ENCODE results near the gene TMX3.
A peak's percentile ranks its signal among the peaks of the same experiment; 100 is the strongest.

Gene TMX3

DNA sequence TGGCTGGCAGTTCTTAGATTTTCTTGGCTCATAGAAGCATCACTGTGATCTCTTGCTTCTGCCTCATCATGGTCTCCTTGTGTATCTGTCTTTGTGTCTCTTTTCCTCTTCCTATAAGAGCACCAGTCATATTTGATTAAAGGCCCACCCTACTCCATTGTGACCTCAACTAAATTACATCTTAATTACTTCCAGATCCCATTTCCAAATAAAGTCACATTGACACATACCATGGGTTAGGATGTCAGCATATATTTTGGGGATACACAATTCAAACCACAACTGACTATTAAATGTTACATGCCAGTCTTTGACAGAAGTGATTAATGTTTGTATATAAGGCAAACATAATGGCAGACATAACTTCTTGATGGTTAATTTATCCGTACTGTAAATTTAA is 27.3 kb upstream of the TMX3 start:
- no peaks in the 10 kb centered on the region for H3K9me3 ChIP-seq (ENCODE audit: control insufficient read depth, low read length)
- H3K4me1 ChIP-seq = no peaks in the 10 kb centered on the region
- no peaks in the 10 kb centered on the region for H3K36me3 ChIP-seq (ENCODE audit: control insufficient read depth, insufficient read depth, low read length)
- H2AFZ ChIP-seq = no peak overlapping the region
- no peak overlapping the region for H3K27ac ChIP-seq
- no peak overlapping the region for H3K4me2 ChIP-seq (ENCODE audit: low read length)
- no peaks in the 10 kb centered on the region for H3K79me2 ChIP-seq
- TF ChIP-seq, protein P1, sequence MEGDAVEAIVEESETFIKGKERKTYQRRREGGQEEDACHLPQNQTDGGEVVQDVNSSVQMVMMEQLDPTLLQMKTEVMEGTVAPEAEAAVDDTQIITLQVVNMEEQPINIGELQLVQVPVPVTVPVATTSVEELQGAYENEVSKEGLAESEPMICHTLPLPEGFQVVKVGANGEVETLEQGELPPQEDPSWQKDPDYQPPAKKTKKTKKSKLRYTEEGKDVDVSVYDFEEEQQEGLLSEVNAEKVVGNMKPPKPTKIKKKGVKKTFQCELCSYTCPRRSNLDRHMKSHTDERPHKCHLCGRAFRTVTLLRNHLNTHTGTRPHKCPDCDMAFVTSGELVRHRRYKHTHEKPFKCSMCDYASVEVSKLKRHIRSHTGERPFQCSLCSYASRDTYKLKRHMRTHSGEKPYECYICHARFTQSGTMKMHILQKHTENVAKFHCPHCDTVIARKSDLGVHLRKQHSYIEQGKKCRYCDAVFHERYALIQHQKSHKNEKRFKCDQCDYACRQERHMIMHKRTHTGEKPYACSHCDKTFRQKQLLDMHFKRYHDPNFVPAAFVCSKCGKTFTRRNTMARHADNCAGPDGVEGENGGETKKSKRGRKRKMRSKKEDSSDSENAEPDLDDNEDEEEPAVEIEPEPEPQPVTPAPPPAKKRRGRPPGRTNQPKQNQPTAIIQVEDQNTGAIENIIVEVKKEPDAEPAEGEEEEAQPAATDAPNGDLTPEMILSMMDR (IDR thresholded peaks at IDR 0.05) = no peak
- H3K9ac ChIP-seq = no peak overlapping the region
- H3K27me3 ChIP-seq (ENCODE audit: control insufficient read depth, insufficient read depth, low read length) = no peaks in the 10 kb centered on the region
- H3K4me3 ChIP-seq (ENCODE audit: low read depth, low read length) = no peak overlapping the region

DNA sequence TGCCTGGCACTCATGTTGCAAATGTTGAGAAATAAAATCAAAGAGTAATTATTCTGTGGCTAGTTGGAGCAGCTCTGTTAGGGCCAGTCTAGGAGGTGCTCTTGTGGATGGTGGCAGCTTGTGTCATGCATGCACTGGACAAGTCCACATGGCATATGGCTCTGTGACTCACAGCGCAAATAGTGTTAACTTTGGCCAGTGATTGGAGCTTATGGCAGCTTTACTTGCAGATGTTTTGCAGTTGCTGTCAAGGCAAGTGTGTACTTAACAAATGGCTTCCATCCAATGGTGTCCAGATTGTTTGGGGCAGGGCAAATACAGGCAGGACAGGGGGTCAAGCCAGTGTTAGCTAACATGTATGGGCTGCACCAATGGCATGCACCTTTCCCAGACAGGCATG is 26.1 kb upstream of the TMX3 start:
- Histone ChIP-seq H3K4me3 (ENCODE audit: low read depth, low read length) (no peak overlapping the region), H3K9ac (no peak overlapping the region), H3K79me2 (no peaks in the 10 kb centered on the region), H3K9me3 (ENCODE audit: control insufficient read depth, low read length) (no peaks in the 10 kb centered on the region), H3K27me3 (ENCODE audit: control insufficient read depth, insufficient read depth, low read length) (no peaks in the 10 kb centered on the region), H3K4me1 (no peaks in the 10 kb centered on the region), H3K36me3 (ENCODE audit: control insufficient read depth, insufficient read depth, low read length) (no peaks in the 10 kb centered on the region), H3K27ac (no peak overlapping the region), H3K4me2 (ENCODE audit: low read length) (no peak overlapping the region), H2AFZ (no peak overlapping the region)
- TF ChIP-seq, protein P1 (IDR thresholded peaks at IDR 0.05) = no peak

DNA sequence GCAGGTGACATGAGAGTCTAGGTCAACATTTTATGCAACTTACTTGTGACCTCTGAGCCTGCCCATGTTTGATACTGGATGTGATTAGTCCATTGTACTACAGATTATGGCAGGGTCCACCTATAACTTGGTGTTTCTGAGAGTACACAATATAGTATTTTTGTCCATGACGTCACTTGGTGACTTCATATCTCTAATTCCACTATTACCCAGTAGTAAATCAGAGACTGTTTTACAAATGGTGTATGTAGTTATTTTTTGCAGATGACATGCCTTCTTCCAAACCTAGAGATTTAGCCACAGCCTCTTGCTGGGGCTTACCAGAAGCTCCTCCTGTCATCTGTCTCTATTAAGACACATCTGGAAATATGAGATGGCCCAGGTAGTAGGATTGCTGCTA is 24.6 kb upstream of the TMX3 start:
- TF ChIP-seq, protein P1 (IDR thresholded peaks at IDR 0.05) = no peak
- no peaks in the 10 kb centered on the region for H3K27me3 ChIP-seq (ENCODE audit: control insufficient read depth, insufficient read depth, low read length)
- H3K36me3 ChIP-seq (ENCODE audit: control insufficient read depth, insufficient read depth, low read length) = no peaks in the 10 kb centered on the region
- H2AFZ ChIP-seq = no peak overlapping the region
- no peak overlapping the region for H3K4me3 ChIP-seq (ENCODE audit: low read depth, low read length)
- no peak overlapping the region for H3K9ac ChIP-seq
- no peaks in the 10 kb centered on the region for H3K79me2 ChIP-seq
- H3K27ac ChIP-seq = no peak overlapping the region
- H3K9me3 ChIP-seq (ENCODE audit: control insufficient read depth, low read length) = no peaks in the 10 kb centered on the region
- no peaks in the 10 kb centered on the region for H3K4me1 ChIP-seq
- H3K4me2 ChIP-seq (ENCODE audit: low read length) = no peak overlapping the region

DNA sequence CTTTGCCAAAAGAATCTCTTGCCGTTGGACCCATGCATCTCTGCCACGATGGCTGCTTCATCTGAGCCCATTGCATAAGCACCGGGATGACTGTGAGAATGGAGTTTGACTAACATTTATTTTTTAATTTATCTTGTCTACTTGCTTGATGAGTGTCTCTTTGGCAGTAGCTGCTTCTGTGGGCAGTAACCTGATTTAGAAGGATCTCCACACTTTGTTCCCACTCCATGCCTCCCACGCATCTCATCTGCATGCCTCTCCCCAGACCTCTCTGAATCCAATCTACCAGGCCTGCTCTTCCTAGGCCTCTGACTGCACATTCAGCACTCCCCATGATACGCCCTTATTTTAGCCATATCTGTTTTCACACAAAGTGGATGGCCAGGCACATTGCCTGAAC is 23.7 kb upstream of the TMX3 start:
- no peaks in the 10 kb centered on the region for H3K9me3 ChIP-seq (ENCODE audit: control insufficient read depth, low read length)
- H3K9ac ChIP-seq = no peak overlapping the region
- TF ChIP-seq, protein P1 (IDR thresholded peaks at IDR 0.05) = no peak
- H3K27me3 ChIP-seq (ENCODE audit: control insufficient read depth, insufficient read depth, low read length) = no peaks in the 10 kb centered on the region
- H3K4me1 ChIP-seq = no peaks in the 10 kb centered on the region
- H2AFZ ChIP-seq = no peak overlapping the region
- H3K79me2 ChIP-seq = no peaks in the 10 kb centered on the region
- H3K36me3 ChIP-seq (ENCODE audit: control insufficient read depth, insufficient read depth, low read length) = no peaks in the 10 kb centered on the region
- no peak overlapping the region for H3K4me3 ChIP-seq (ENCODE audit: low read depth, low read length)
- no peak overlapping the region for H3K27ac ChIP-seq
- no peak overlapping the region for H3K4me2 ChIP-seq (ENCODE audit: low read length)

DNA sequence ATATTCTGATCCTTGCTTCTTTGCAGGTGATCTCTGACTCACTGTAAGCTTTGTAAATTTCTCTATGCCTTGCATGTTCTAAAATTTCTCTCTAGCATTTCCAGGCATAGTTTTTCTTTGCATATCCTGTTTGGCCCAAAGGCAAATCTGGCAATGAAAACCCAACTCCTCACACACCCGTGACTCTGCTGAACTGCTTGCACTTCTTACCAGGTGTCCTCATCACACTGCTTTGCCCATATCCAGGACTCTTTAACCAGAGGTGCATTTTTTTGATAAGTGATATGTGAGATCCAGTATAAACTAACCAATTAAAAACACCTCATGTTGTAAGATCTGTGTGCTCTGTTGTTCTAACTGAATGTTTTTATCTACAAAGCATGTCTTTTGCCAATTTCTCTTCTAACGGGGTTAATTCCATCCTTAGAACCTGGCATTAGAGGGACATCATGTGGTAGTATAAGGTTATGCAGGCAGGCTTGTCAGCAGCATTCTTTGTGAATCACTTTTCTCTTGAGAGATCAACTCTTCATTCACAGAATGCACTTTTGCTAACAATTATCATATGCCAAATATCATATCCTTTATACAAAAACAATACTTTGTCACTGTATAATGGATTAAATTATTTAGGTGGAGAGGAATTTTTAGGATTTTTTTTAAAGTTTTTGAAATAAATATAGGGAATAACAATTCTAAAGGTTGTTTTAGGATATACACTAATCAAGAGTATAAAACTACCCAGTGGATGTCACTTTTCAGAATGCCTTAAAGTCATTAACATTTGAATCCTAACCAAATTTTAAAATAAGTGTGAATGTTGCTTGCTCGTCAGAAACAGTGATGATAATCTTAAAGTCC is 20.8 kb upstream of the TMX3 start:
- H3K36me3 ChIP-seq (ENCODE audit: control insufficient read depth, insufficient read depth, low read length) = no peaks in the 10 kb centered on the region
- no peak overlapping the region for H2AFZ ChIP-seq
- no peaks in the 10 kb centered on the region for H3K9me3 ChIP-seq (ENCODE audit: control insufficient read depth, low read length)
- TF ChIP-seq, protein P1 (IDR thresholded peaks at IDR 0.05) = peak; percentile 48
- H3K4me1 ChIP-seq = no peaks in the 10 kb centered on the region
- H3K27me3 ChIP-seq (ENCODE audit: control insufficient read depth, insufficient read depth, low read length) = no peaks in the 10 kb centered on the region
- H3K4me3 ChIP-seq (ENCODE audit: low read depth, low read length) = no peak overlapping the region
- H3K27ac ChIP-seq = no peak overlapping the region
- H3K79me2 ChIP-seq = no peaks in the 10 kb centered on the region
- H3K4me2 ChIP-seq (ENCODE audit: low read length) = no peak overlapping the region
- no peak overlapping the region for H3K9ac ChIP-seq
